Stimulated activated CD4-positive, alpha-beta T cell treated with anti-CD3 and anti-CD28 coated beads, Interleukin-12 subunit alpha, Interleukin-12 subunit beta, amount 100 ng/mL, for 24 hours (primary cell): ENCODE results near the gene GJC3.
"Not testable (repeated sequence)": the region's sequence is repeated elsewhere in the genome, so short reads cannot be mapped to it uniquely, and the experiment has no call there.

Experiments used
- DNase-seq, 2 experiments: peaks; one replicate each; pipeline ENCODE4 v3.0.0-alpha.2; 2020; ENCODE audit warnings: low read depth in 2 of 2

Gene GJC3

GRCh38 chr7:99929730-99930053 lies 272 bp upstream of the GJC3 start:
- DNase-seq = no peak

GRCh38 chr7:99928188-99928587 lies 1.2 kb downstream of the GJC3 start:
- DNase-seq = no peak

GRCh38 chr7:99927536-99927935 lies 1.9 kb downstream of the GJC3 start:
- DNase-seq = no peak

- DNase-seq = no peak
Observed at GRCh38 chr7:99926321-99926720, 3.1 kb downstream of the GJC3 start.

- DNase-seq = no peak
Observed at GRCh38 chr7:99923200-99923599, 6.2 kb downstream of the GJC3 start.

- no peak for DNase-seq
Observed at GRCh38 chr7:99920149-99920548, 9.3 kb downstream of the GJC3 start.

GRCh38 chr7:99919814-99920112 lies 9.7 kb downstream of the GJC3 start:
- DNase-seq = no peak

GRCh38 chr7:99918959-99919813 lies 10.2 kb downstream of the GJC3 start, which contains the start of gene TRIM4:
TRIM4 (minus strand) TSS chr7:99919530; CDS start chr7:99919401, 129 bp downstream.
- DNase-seq = peak; percentile 87 to 91

GRCh38 chr7:99910976-99911375 lies 18.4 kb downstream of the GJC3 start:
- no peak for DNase-seq

- DNase-seq = no peak
Observed at GRCh38 chr7:99901581-99901980, 27.8 kb downstream of the GJC3 start.

- no peak for DNase-seq
Observed at GRCh38 chr7:99899830-99900519, 29.4 kb downstream of the GJC3 start.

GRCh38 chr7:99898836-99899235 lies 30.6 kb downstream of the GJC3 start:
- DNase-seq = no peak

- no peak for DNase-seq
Observed at GRCh38 chr7:99898023-99898357, 31.4 kb downstream of the GJC3 start.

- DNase-seq = no peak
Observed at GRCh38 chr7:99897322-99898022, 31.9 kb downstream of the GJC3 start.

- no peak for DNase-seq
Observed at GRCh38 chr7:99894738-99895137, 34.7 kb downstream of the GJC3 start.

GRCh38 chr7:99893280-99893679 lies 36.1 kb downstream of the GJC3 start:
- no peak for DNase-seq

GRCh38 chr7:99890348-99890747 lies 39.1 kb downstream of the GJC3 start:
- not testable (repeated sequence) for DNase-seq

- DNase-seq = not testable (repeated sequence)
Observed at GRCh38 chr7:99888366-99888765, 41.1 kb downstream of the GJC3 start.

- DNase-seq = no peak
Observed at GRCh38 chr7:99881370-99881769, 48.0 kb downstream of the GJC3 start.

- no peak for DNase-seq
Observed at GRCh38 chr7:99876933-99877332, 52.5 kb downstream of the GJC3 start, which contains the start of gene OR2AE1. OR2AE1 (minus strand) TSS chr7:99877033; CDS start chr7:99877033, 0 bp downstream.

GRCh38 chr7:99876491-99876890 lies 52.9 kb downstream of the GJC3 start:
- no peak for DNase-seq
